Neural progenitor cell (in vitro differentiated cells): ENCODE results near the gene ZNF699.

ENCODE experiments used
- EZH2 ChIP-seq: fragments of 200-600 bp; sonication (generic); IDR thresholded peaks from 2 replicates; pipeline ENCODE4 v1.6.1; 2017; ENCODE audit warnings: antibody characterized with exemption, mild to moderate bottlenecking, moderate library complexity
- EZH2phosphoT487 ChIP-seq: fragments of 200-600 bp; sonication (generic); IDR thresholded peaks from 2 replicates; pipeline ENCODE4 v1.6.1; 2017; ENCODE audit warnings: antibody characterized with exemption
- TF ChIP-seq, protein P1 (sequence below): fragments of 200-600 bp; sonication (generic); IDR thresholded peaks from 2 replicates; pipeline ENCODE4 v1.5.1; 2017; ENCODE audit warnings: antibody characterized with exemption, mild to moderate bottlenecking

DNA sequence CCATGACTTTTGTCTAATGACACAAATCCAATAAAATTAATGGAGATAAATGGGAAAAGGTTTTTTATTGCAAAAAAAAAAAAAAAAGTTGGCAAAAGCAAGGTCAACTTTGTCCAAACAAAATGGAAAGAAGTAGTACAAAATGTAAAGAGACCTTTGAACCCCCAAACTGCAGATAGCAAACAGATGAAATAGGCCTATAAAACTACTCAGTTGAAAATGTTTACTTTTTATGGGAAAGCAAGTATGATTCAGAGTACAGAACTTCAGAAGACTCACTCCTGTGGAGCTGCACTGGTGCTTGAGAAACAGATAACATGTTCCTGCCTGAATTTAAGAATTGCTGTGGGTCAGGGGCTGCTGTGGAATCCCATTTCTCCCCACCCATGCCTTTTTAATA, 43.4 kb upstream of the ZNF699 start:
- TF ChIP-seq, protein P1, sequence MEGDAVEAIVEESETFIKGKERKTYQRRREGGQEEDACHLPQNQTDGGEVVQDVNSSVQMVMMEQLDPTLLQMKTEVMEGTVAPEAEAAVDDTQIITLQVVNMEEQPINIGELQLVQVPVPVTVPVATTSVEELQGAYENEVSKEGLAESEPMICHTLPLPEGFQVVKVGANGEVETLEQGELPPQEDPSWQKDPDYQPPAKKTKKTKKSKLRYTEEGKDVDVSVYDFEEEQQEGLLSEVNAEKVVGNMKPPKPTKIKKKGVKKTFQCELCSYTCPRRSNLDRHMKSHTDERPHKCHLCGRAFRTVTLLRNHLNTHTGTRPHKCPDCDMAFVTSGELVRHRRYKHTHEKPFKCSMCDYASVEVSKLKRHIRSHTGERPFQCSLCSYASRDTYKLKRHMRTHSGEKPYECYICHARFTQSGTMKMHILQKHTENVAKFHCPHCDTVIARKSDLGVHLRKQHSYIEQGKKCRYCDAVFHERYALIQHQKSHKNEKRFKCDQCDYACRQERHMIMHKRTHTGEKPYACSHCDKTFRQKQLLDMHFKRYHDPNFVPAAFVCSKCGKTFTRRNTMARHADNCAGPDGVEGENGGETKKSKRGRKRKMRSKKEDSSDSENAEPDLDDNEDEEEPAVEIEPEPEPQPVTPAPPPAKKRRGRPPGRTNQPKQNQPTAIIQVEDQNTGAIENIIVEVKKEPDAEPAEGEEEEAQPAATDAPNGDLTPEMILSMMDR: no peak
- TF ChIP-seq EZH2: no peak
- no peak for TF ChIP-seq EZH2phosphoT487
